Measurements from ENCODE around the gene ASPN.

The ASPN gene

DNA sequence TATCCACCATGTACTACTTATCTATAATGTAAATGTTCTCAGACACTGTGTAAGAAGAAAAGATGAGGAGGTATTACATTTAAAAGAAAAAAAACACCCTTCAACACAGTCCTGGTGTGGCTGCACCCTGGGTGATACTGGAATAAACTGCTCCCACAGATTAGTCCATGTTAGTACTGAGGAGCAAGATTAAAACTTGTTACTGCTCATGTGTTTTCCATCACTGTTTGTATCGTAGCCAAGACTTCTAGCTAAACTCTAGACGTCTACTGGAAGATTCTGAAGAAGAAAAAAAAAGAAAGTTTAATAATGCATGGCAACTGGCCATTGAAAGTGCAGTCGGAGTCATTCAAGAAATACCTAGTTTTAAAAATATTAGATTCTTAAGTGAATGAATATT is at the start of gene ASPN:
Gene ASPN, minus strand, starts transcription at position 178 of the 400 bp plus-strand sequence.
- DNase-seq: no peak

DNA sequence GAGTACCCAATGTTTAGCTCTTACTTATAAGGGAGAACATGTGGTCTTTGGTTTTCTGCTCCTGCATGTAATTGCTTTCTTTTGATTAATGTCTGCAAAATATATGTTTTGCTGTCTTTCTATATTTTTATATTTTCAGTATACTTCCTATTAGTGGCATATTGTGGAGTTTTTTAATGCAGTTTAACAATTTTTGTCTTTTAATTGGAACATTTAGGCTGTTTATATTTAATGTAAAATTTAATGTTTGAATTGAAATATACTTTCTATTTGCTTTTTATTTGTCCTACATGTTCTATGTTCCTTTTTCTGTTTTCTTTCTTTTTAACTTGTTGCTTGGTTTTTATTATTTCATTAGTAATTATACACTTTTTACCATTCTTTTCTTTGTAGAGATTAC is 48.6 kb upstream of the ASPN start:
- no peak for DNase-seq

DNA sequence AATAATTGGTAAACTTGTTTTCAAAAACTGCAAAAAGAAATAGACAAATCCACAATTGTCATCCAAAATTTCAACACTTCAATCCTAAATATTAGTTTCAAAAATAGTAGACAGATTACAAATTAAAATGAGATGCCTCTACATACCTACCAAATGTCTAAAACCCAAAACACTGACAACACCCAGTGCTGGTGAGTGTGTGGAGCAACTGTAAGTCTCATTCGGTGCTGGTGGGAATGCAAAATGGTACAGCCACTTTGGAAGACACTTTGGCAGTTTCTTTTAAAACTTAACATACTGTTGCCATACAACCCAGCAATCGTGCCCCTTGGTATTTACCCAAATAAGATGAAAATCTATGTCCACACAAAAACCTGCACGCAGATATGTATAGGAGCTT is 46.8 kb upstream of the ASPN start:
- DNase-seq: no peak

DNA sequence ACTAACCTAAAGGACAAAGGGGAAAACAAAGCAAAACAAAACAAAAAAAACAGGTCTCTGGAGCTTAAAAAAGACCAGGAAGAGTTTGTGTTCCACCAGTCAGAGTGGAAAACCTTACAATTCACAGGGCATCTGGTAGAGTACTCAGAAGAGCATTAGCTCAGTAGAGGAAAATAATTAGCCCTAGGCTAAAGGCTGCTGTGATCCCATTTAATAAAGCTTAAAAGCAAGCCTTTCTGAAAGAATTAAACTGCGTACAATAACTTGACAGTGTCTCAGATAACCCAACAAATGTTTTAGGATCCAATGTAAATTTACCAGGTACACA is 46.2 kb upstream of the ASPN start:
- no peak for DNase-seq

DNA sequence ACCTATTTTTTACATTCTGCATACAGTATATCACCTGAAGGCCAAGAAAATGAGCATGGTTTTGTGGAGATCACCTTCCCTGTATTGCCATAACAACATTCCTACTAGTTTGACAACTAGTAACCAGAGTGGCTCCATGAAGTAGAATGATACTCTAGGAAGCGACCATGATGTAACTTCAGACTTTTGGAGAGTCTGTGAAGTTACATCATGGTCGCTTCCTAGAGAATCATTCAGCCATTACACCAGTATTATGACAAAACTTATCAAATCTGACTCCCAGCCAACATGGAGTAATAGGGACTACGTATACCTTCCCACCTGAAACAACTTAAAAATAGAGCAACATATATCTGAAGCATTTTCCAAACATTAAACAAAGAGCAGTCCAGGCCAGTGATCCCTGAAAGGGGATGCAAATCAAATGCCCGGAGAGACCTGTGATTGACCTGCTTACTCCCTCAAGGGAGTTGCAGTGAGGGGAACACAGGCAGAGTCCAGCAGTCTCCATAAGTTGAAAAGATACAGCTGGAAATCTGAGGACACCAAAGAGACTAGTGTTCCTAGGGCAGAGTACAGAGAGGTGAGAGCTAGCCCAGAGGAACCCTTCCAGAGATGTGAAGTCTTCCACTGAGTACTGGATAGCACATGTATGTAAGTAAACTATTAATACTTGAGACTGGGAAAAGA is 45.7 kb upstream of the ASPN start:
- DNase-seq: no peak

DNA sequence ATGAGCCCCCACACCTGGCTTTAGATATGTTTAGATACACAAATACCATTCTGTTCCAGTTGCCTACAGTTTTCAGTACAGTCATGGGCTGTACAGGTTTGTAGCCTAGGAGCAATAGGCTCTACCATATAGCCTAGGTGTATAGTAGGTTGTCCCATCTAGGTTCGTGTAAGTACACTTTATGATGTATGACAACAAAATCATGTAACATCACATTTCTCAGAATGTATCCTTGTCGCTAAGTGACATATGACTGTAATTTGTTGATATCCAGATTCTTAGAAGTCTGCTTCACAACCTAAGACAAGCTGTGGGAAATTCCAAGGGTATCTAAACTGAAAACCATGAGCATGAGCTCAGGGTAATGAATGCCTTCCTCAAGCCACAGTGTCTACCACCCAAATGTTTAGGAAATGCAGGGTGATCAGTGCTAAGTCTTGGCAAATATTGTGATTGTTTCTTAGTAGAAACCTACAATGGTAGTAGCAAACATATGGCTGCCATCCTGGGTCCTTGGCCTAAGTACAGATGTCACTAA is 45.1 kb upstream of the ASPN start:
- no peak for DNase-seq

DNA sequence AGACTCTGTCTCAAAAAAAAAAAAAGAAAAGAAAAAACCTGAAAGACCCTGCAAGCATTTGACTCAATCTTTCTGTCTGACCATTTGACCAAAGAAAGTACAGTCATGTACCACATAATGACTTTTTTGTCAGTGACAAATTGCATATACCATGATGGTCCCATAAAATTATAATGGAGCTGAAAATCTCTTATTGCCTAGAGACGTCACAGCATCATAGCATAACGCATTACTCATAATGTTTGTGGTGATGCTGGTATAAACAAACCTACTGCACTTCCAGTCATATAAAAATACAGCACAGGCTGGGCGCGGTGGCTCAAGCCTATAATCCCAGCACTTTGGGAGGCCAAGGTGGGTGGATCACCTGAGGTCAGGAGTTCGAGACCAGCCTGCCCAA is 43.0 kb upstream of the ASPN start:
- no peak for DNase-seq

DNA sequence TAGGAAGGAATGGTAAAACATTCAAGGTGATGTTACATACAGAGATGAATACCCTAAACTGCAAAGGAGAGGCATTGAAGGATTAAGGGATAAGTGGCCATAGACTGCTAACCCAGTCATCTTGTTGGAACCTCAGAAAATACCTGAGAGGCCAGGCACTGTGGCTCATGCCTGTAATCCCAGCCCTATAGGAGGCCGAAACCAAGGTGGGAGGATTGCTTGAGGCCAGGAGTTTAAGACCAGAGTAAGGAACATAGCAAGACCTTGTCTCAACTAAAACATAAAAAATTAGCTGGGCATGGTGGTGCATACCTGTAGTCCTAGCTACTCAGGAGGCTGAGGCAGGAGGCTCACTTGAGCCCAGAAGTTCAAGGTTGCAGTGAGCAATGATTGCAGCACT is 42.6 kb upstream of the ASPN start:
- DNase-seq: no peak

DNA sequence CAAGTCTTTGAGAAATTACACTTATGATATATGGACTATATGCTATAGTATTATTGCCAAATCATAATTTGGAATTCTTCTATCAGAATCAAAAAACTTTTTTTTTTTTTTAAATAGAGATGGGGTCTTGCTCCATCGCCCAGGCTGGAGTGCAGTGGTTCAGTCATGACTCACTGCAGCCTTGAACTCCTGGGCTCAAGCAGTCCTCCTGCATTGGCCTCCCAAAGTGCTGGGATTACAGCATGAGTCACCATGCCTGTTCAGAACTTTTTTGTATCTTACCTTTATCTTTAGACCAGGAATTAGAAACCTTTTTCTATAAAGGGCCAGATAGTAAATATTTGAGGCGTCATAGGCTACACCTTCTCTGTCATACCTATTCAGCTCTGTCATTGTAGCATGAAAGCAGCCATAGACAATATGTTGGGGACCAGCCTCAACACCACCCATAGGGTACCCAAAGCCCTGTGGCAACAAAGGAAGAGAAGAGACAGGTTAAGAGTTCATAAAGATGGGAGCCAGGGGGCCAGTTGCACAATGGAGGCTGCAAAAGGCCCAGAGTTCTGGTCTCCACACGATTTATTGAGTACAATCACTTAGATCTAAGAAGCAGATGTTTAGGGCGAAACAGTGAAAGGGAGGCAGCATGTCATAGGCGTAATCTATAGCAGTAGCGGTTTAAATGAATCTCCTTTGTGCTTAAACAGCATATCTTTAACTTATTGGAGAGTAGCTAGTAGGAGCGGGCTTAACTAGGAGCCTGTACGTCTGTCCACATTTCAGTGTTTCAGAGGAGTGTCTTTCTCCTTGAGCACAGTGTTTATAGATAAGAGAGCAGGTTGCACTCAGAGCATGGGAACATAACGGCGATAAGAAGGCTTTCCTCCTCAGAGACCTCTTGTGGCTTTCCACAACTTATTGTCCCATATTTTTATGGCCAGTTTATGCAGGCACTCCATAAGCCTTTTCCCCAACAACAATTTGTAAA is 41.0 kb upstream of the ASPN start:
- no peak for DNase-seq

DNA sequence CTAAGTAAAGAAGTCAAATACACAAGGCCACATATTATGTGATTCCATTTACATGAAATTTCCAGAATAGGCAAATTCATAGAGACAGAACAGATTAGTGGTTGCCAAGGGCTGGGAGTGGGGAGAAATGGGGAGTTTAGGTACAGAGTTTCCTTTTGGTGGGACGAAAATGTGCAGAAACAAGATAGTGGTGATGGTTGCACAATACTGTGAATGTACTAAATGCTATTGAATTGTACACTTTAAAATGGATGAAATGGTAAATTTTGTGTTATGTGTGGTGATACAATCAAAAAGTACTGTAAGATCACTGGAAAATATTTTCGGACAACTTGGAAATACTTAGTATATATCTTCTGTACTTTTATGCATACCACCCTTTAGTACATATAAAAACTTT is 38.5 kb upstream of the ASPN start:
- no peak for DNase-seq

DNA sequence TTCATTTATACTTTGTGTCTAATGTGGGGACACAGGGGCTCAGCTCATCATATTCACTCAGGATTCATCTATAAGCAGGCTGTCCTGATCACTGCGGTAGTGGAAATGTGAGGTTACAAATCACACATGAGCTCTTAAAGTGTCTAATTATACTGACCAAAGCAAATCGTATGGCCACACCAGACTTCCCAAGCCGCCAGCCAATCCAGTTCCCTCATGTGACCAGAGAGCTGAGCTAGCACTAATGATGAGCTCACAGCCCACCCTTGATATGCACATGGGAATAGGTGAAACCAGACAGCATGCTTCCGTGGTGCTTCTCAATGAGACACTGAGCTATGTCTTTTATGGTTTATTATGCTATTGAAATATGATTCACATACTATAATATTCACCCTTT is 35.9 kb upstream of the ASPN start:
- DNase-seq: no peak

DNA sequence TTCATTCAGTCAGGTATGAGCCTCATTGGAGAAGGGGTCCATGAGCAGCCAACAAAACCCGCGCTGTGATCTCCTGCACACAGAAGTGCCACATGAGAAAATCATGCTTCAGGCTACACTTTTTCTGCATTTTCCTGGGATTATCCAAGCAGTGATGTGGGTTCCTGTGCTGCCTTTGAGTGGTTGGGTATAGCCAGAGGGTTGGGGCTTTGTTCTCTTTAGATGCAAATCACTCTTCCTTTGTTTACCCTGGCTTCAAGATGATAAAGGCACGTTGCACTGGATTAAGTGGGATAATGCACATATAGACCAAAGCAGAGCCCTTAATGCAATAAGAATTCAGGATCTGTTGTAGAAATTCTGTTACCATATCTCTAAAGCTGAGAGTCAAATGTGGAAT is 34.7 kb upstream of the ASPN start:
- DNase-seq: no peak

DNA sequence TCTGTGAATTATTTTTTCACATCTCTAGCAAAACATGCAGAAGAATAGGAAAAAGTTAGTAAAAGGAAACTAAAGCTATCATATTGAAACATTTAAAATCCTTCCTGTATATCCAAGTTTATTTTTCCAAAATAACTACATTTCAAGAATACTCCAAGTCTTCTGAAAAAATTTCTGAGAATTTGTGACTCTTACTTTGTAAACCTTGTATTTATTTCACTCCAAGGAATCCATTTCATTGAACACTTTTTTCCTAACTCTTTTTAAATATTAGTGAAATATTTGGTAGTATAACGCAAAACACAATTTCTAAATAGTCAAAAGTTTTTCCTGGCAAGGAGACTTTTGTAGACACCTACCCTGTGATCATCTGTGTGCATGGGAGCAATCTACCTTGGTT is 34.2 kb upstream of the ASPN start:
- DNase-seq: no peak

DNA sequence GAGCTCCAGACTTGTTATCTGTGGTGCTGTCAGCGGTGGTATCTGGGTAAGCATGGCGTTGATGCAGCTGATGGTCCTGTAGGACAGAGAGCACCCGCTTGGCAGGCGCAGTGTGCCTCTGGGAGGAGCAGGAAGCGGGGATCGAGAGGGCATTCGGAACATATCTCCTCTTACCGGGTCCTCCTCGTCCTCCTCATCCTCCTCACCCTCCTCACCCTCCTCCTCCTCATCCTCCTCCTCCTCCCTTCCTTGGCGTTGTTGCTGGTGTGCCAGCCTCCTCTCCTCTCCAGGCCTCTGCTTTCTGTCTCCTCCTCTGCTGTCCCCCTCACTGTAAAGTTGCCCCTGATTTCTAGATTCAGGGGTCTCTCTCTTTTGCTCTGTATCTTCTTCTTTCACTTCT is 32.3 kb upstream of the ASPN start:
- no peak for DNase-seq

DNA sequence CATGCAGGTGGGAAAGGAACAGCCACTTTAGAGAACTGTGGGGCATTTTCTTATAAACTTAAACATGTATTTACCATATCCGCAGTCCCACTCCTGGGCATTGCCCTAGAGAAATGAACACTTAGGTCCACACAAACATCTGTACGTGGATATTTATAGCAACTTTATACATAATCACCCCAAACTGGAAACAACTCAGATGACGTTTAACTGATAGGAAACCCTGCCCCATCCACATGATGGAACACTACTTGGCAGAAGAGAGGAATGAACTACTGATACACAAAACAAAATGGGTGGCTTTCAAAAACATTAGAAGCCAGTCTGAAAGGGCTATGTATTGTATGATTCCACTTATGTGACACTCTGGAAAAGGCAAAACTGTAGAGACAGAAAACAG is 31.0 kb upstream of the ASPN start:
- DNase-seq: no peak

DNA sequence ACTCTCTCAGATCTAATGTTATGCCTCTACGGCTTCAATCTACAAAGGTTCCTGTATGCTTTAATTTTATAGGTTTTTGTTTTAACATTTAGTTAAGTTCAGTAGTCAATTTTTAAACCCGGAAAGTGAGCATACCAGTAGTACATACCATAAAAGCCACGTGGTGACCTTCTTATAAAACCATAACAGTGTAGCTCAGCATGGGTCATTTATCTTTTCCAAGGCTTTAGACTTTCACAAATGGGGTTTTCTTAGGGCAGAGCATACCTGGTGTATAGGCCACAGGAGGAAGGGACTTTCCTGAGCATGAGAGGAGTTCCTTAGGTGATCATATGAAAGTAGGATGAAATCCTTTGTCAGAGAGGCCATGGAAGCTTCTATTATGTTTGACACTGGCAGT is 30.3 kb upstream of the ASPN start:
- DNase-seq: no peak

DNA sequence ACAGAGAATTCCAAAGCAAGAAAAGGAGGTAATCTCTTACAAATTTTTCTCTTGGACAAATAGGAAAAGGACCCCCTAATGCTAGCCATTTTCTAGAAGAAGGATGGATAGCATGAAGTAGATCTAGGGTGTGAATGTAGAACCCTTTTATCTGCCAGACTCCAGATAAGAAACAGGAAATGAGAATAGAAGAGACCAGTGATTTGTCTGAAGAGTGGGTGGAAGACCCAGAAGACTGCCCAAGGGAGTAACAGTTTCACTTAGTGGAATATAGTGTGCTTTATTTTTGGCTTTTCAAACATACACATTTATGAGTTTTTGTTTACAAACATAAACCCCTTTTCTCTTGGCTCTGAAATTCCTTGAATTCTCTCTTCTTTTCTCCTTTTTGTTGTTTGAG is 28.4 kb upstream of the ASPN start:
- no peak for DNase-seq

DNA sequence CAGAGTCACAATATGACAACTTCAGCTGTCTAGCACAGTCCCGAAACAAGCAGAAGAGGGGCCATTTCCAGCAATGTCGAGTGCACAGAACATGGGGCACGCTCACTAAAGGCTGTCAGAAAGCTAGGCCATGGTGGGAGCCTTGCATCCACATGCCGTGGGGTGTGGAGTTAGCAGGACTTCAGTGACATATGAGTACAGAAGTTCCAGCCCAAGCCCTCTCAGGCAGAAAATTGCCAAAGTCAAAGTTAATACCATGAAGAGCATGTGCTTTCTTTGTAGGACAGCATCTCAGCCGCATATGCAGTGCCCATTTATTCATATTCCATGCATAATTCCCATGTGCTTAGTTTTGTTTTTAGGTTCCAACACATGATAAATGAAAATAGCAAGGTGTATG is 26.7 kb upstream of the ASPN start:
- DNase-seq: no peak

DNA sequence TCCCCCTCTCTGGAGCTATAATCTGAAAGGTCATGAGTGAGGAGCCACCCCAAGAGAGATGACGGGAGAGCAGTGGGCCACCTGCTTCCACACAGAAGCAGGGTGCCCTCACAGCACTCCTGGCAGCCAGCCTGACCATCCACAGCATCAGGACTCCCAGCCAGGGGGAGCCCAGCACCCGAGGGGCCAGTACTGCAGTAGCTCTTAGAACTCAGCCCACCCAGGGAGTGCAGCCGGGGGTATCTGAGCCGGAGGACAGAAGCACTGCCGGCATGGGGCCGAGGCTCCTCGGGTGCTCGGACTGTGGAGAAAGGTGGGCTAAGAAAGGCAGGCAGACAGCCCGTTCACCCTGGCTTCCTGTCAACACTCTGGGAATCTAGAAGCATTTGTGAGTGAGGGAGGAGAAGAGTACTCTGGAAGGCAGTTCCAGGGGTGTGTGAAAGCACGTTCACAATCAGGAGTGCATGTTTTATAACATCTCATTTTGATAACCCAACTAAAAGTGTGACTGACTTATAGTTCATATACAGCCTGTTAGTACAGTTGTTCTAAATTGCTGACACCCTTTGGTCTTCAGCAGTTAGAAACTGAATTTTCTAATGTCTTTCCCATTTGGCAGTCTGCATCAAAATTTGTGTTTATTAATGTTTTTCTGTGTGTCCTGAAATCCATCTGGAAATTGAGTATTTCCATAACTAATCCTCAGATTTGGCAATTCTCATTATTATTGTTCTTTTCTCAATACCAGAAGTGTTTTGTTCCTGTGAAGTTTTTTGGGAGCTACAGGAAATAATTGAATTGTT is 25.9 kb upstream of the ASPN start:
- no peak for DNase-seq

DNA sequence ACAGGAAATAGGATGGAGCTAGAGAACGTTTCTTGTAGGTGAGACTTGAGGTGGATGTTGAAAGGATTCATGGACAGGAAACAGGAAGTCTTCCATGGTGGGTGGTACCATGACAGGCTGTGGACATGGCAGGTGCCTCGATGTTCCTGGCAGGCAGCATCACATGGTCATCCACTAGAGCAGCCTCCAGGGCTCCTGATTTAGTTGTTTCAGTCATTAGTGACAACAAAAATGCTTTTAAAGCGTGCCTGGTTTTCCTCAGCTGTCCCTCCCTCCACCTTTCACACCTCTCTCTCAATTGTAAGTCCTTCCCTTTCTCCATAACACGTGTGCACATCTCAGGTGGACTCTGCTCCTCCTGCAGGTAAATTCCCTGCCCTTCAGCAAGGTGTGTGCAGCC is 25.2 kb upstream of the ASPN start:
- DNase-seq: no peak

DNA sequence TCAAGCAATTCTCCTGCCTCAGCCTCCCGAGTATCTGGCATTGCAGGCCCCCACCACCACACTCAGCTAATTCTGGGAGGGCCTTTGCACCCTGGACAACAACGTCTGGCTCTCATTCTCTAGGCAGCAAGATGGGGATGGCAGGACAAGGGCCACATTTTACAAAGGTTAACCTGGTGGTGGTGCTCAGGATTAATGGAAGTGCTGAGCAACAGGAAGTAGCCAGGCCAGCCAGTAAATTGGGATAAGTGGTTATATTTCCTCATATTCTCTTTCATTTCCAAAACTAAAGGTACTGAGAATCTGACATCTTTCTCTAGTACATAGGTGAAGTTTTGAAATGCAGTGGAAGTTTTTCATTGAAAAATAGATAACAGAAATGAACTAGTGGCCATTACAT is 24.7 kb upstream of the ASPN start:
- DNase-seq: no peak

DNA sequence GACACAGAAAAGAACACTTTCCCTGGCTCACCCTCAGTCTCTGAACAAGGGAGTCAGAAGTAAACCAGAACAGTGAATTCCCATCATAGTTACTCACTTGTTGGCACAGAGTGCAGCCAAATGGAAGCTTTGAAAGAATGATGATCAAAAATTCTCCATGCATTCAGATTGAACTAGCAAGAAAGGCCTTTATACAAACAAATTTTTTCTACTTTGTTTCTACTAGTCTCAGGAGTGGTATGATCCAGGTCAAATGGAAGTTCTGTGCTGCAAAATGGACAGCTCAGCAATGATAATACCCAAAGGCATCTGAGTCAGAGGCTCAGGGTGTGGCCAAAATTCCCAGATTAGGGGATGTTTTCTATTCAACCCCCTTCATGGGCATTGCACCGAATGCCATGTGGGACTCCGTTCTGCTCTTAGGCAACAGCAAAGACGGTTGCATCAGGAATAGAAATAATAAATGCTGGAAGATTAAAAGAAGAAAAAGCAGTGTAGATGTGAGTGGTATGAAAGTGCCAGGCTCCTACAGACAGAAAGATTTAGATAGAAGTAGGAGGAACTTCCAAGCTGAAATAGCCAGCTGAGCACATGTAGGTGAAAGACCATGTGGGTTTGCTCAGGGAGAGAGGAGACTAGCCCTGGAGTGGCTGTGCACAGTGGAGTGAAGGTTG is 24.0 kb upstream of the ASPN start:
- DNase-seq: no peak

DNA sequence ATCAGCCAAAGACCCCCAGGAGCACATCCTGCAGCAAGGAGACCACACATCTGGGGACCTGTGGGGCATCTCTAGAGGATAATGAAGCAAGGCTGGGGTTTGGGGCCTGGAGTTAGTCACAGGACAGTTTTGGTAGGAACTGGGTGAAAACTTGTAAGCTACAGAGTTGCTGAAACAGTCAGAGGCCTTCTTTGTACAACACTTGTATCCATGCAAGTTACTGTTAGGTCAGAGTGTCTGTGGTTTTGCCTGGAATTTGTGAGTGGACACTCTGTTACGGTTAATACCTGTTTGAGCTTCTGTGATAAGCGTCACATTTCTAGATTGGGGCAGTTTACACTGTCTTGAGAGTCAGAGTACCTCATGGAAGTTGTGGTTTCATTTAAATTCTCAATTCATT is 22.6 kb upstream of the ASPN start:
- DNase-seq: no peak

Measured in CD4-positive, alpha-beta T cell treated with Interleukin-17A for 1 hour (primary cell).